Fibroblast of lung (primary cell): Measurements from ENCODE around the gene MANEA. TPM values are rescaled to one million over a fixed set of nuclear protein-coding genes. Genes with fewer than 3 reads are reported as not detected.

Experiments
- DNase-seq, 2 donors: peaks; one replicate each; pipeline versions ENCODE4 v3.0.0 to v3.0.0-alpha.2; 2010; ENCODE audit warnings: low read depth in 2 of 2
- H2AFZ ChIP-seq: 2 replicates; pipeline ENCODE4 v1.5.1; 2012; ENCODE audit warnings: low read length, control low read depth, inconsistent platforms
- H3K27ac ChIP-seq: 2 replicates; pipeline ENCODE4 v1.5.1; 2011; ENCODE audit warnings: low read length, control low read depth; ENCODE audit not compliant: insufficient read depth
- H3K27me3 ChIP-seq: 2 replicates; pipeline ENCODE4 v1.5.1; 2011; ENCODE audit warnings: mild to moderate bottlenecking, low read length; ENCODE audit not compliant: control insufficient read depth, insufficient read depth
- H3K36me3 ChIP-seq: 2 replicates; pipeline ENCODE4 v1.5.1; 2011; ENCODE audit warnings: low read length; ENCODE audit not compliant: control insufficient read depth, insufficient read depth
- H3K4me1 ChIP-seq: 2 replicates; pipeline ENCODE4 v1.5.1; 2011; ENCODE audit warnings: low read length; ENCODE audit not compliant: control insufficient read depth, insufficient read depth; ENCODE audit errors: extremely low read depth
- H3K4me2 ChIP-seq: 2 replicates; pipeline ENCODE4 v1.5.1; 2011; ENCODE audit warnings: low read length, control low read depth; ENCODE audit not compliant: insufficient read depth; ENCODE audit errors: extremely low read depth
- H3K4me3 ChIP-seq, 4 experiments: fragments of 200-600 bp in 1 of 4; sonication (generic) in 1 of 4; replicated peaks in 1 of 4; 2 replicates each; pipeline ENCODE4 v1.5.1; 2011 to 2016; ENCODE audit warnings: low read length in 4 of 4, low read depth in 3 of 4, mild to moderate bottlenecking in 3 of 4, control low read depth in 2 of 4, inconsistent platforms in 1 of 4, mixed read lengths in 1 of 4; ENCODE audit not compliant: insufficient read depth in 1 of 4; ENCODE audit errors: control extremely low read depth in 1 of 4
- H3K79me2 ChIP-seq: 2 replicates; pipeline ENCODE4 v1.5.1; 2012; ENCODE audit warnings: mild to moderate bottlenecking, low read length, inconsistent platforms; ENCODE audit not compliant: control insufficient read depth, insufficient read depth
- H3K9ac ChIP-seq: 2 replicates; pipeline ENCODE4 v1.5.1; 2011; ENCODE audit warnings: mild to moderate bottlenecking, low read length, control low read depth; ENCODE audit not compliant: insufficient read depth
- H3K9me3 ChIP-seq: 2 replicates; pipeline ENCODE4 v1.5.1; 2012; ENCODE audit warnings: low read depth, low read length; ENCODE audit not compliant: control insufficient read depth, insufficient read depth
- H4K20me1 ChIP-seq: 2 replicates; pipeline ENCODE4 v1.5.1; 2011; ENCODE audit warnings: low read length; ENCODE audit not compliant: control insufficient read depth, insufficient read depth; ENCODE audit errors: extremely low read depth
- CTCF ChIP-seq, 2 donors: IDR thresholded peaks in 1 of 2; conservative IDR thresholded peaks in 1 of 2; 1 replicate in 1 of 2; 2 replicates in 1 of 2; pipeline ENCODE4 v1.5.1; 2011 to 2012; ENCODE audit warnings: low read length in 2 of 2, control low read depth in 1 of 2, inconsistent platforms in 1 of 2, low read depth in 1 of 2, mild to moderate bottlenecking in 1 of 2
- EZH2 ChIP-seq: IDR thresholded peaks from 2 replicates; pipeline ENCODE4 v1.5.1; 2012; ENCODE audit warnings: low read length, control low read depth, mild to moderate bottlenecking; ENCODE audit errors: missing control alignments
- polyA plus RNA-seq, 2 donors: library from polyadenylated mRNA; depleted of rRNA in 1 of 2; stranded (reverse) in 1 of 2; unstranded in 1 of 2; fragments of >200 nt; gene quantifications; 2 replicates each; pipeline ENCODE4 v1.2.1, GENCODE V29; 2011 to 2012; ENCODE audit warnings: missing spikeins in 1 of 2
- total RNA-seq: library from RNA; depleted of rRNA; stranded (reverse); fragments of >200 nt; gene quantifications from 2 replicates; pipeline ENCODE4 v1.2.1, GENCODE V29; 2014

The MANEA gene
- total and polyA plus RNA-seq, 2 donors (not counting 1 experiment from before 2014, with no cell fraction given), result 10.9 to 16.8 TPM

DNA sequence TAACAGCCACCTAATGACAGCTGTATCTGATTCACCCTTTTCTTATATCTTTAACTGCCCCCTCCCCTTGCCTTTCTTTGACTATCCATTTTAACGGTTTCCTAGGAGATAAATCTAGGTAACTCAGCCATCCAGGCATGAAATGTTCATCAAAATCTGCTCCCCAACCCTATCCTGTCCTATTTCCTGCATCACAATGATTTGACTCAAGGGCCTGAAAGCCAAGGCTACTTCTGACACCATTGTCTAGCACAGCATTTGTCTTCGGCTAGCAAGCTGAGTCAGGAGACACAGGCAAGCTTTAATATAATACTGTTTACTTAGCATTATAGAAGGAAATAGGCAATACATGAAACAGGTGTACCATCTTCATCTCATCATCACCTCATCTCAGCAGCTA, 31.6 kb upstream of the MANEA start:
- no peak overlapping the region for H3K9ac ChIP-seq
- H3K9me3 ChIP-seq, result no peaks in the 10 kb centered on the region
- H3K4me3 ChIP-seq, result no peak overlapping the region
- no peak overlapping the region for H3K4me2 ChIP-seq
- no peaks in the 10 kb centered on the region for H3K36me3 ChIP-seq
- no peaks in the 10 kb centered on the region for H3K4me1 ChIP-seq
- no peak for TF ChIP-seq EZH2
- no peak for TF ChIP-seq CTCF (conservative IDR thresholded peaks at IDR 0.05 in 1 of 2, IDR thresholded peaks at IDR 0.05 in 1 of 2; ENCODE audit: low read depth in 1 of 2, low read length in 2 of 2)
- H3K27me3 ChIP-seq, result no peaks in the 10 kb centered on the region
- H3K79me2 ChIP-seq, result no peaks in the 10 kb centered on the region
- H3K27ac ChIP-seq, result no peak overlapping the region
- no peaks in the 10 kb centered on the region for H4K20me1 ChIP-seq
- H2AFZ ChIP-seq, result no peak overlapping the region
- DNase-seq, result no peak

DNA sequence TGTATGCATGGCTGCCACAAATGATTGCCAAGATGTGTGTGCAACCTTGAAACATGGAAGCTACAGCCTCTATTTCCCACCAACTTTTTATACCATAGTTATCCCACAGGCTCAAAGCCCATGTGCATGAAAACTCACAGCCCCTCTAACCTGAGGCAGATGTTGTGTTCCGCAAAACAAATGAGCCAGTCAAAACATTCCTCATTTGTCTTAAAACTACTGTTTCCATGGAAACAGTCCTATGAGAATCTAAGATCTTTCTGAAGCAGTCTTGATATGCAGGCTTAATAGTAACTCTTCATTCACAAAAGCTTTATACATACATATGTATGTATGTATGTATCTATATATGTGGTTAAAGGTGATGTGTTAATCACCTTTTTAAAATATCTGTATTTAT, 31.2 kb upstream of the MANEA start:
- no peak overlapping the region for H3K4me2 ChIP-seq
- no peaks in the 10 kb centered on the region for H3K4me1 ChIP-seq
- H3K27ac ChIP-seq, result no peak overlapping the region
- DNase-seq, result no peak
- no peak overlapping the region for H3K9ac ChIP-seq
- no peak overlapping the region for H3K4me3 ChIP-seq
- H3K79me2 ChIP-seq, result no peaks in the 10 kb centered on the region
- H4K20me1 ChIP-seq, result no peaks in the 10 kb centered on the region
- H3K36me3 ChIP-seq, result no peaks in the 10 kb centered on the region
- H3K9me3 ChIP-seq, result no peaks in the 10 kb centered on the region
- H3K27me3 ChIP-seq, result no peaks in the 10 kb centered on the region
- no peak for TF ChIP-seq CTCF (conservative IDR thresholded peaks at IDR 0.05 in 1 of 2, IDR thresholded peaks at IDR 0.05 in 1 of 2; ENCODE audit: low read depth in 1 of 2, low read length in 2 of 2)
- no peak for TF ChIP-seq EZH2
- no peak overlapping the region for H2AFZ ChIP-seq

DNA sequence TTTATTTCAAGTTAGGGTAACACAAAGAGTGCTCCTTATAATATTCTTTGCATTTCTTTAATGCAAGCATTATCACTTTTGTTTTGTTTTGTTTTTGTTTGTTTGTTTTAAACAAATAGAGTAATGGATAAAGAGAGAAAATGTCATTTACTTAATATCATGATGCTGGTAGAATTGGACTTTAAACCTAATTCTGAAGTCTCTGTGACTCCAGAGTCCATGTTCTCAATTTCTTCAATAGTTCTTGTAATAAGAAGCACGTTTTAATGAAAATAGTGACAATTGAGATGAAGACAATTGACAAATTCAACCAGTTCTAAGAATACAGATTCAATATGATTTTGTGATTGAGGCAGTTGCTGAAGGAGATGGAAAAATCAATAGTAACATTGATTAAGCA, 30.3 kb upstream of the MANEA start:
- Histone ChIP-seq H3K9ac (no peak overlapping the region), H3K27me3 (no peaks in the 10 kb centered on the region), H2AFZ (no peak overlapping the region), H3K9me3 (no peaks in the 10 kb centered on the region), H4K20me1 (no peaks in the 10 kb centered on the region), H3K79me2 (no peaks in the 10 kb centered on the region), H3K4me2 (no peak overlapping the region), H3K27ac (no peak overlapping the region), H3K4me1 (no peaks in the 10 kb centered on the region), H3K36me3 (no peaks in the 10 kb centered on the region), H3K4me3 (no peak overlapping the region)
- no peak for TF ChIP-seq CTCF (conservative IDR thresholded peaks at IDR 0.05 in 1 of 2, IDR thresholded peaks at IDR 0.05 in 1 of 2; ENCODE audit: low read depth in 1 of 2, low read length in 2 of 2)
- TF ChIP-seq EZH2, result no peak
- DNase-seq, result no peak
